Measurements from ENCODE around the gene GUCY2D. TPM values are rescaled to one million over a fixed set of nuclear protein-coding genes. Genes with fewer than 3 reads are reported as not detected.

The GUCY2D gene
- polyA plus RNA-seq, 1 donor from 2014 or later, result 0.07 TPM

DNA sequence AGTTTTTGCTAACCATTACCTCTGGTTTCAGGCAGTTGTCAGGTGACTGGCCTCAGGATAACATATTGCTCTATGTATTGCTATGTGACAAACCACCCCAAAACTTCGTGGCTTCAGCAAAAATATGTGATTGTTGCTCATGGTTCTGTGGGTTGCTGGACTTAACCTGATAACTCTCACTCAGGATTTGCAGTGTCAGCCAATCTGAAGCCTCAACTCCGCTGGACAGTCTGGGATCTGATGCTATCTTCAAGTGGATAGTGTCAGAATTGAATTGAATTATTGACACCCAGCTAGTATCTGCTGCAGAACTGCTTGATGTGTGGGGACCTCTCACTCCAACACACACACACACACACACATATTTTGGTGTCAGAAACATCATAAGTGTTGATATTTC, 34.7 kb upstream of the GUCY2D start:
- no peak for TF ChIP-seq RAD21 (conservative IDR thresholded peaks at IDR 0.05)
- TF ChIP-seq EZH2 (IDR thresholded peaks at IDR 0.05; ENCODE audit: borderline replicate concordance, insufficient read depth, low read length, poor library complexity, severe bottlenecking), result no peak
- TF ChIP-seq SMC3 (conservative IDR thresholded peaks at IDR 0.05; ENCODE audit: poor library complexity), result no peak
- TF ChIP-seq MXI1 (conservative IDR thresholded peaks at IDR 0.05; ENCODE audit: poor library complexity, severe bottlenecking), result no peak
- TF ChIP-seq CTCF (IDR thresholded peaks at IDR 0.05; ENCODE audit: poor library complexity, severe bottlenecking), result no peak
- TF ChIP-seq, protein P1, sequence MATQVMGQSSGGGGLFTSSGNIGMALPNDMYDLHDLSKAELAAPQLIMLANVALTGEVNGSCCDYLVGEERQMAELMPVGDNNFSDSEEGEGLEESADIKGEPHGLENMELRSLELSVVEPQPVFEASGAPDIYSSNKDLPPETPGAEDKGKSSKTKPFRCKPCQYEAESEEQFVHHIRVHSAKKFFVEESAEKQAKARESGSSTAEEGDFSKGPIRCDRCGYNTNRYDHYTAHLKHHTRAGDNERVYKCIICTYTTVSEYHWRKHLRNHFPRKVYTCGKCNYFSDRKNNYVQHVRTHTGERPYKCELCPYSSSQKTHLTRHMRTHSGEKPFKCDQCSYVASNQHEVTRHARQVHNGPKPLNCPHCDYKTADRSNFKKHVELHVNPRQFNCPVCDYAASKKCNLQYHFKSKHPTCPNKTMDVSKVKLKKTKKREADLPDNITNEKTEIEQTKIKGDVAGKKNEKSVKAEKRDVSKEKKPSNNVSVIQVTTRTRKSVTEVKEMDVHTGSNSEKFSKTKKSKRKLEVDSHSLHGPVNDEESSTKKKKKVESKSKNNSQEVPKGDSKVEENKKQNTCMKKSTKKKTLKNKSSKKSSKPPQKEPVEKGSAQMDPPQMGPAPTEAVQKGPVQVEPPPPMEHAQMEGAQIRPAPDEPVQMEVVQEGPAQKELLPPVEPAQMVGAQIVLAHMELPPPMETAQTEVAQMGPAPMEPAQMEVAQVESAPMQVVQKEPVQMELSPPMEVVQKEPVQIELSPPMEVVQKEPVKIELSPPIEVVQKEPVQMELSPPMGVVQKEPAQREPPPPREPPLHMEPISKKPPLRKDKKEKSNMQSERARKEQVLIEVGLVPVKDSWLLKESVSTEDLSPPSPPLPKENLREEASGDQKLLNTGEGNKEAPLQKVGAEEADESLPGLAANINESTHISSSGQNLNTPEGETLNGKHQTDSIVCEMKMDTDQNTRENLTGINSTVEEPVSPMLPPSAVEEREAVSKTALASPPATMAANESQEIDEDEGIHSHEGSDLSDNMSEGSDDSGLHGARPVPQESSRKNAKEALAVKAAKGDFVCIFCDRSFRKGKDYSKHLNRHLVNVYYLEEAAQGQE (IDR thresholded peaks at IDR 0.05; ENCODE audit: borderline replicate concordance), result no peak
- TF ChIP-seq POLR2AphosphoS5 (IDR thresholded peaks at IDR 0.05), result no peak
- TF ChIP-seq TAF1 (IDR thresholded peaks at IDR 0.05; ENCODE audit: low read depth), result no peak
- TF ChIP-seq EP300 (conservative IDR thresholded peaks at IDR 0.05; ENCODE audit: poor library complexity, severe bottlenecking), result no peak
- no peaks in the 10 kb centered on the region for H3K9me2 ChIP-seq (ENCODE audit: insufficient read depth, low read length)
- no peak overlapping the region for H2AFZ ChIP-seq (ENCODE audit: low read depth, low read length)
- no peaks in the 10 kb centered on the region for H3K36me3 ChIP-seq (ENCODE audit: insufficient read depth, low read length)
- H3K27ac ChIP-seq (ENCODE audit: low read length), result no peak overlapping the region
- H3F3A ChIP-seq (ENCODE audit: insufficient read depth, low read length, poor library complexity, severe bottlenecking), result no peaks in the 10 kb centered on the region
- no peaks in the 10 kb centered on the region for H4K20me1 ChIP-seq (ENCODE audit: insufficient read depth)
- no peak overlapping the region for H3K9ac ChIP-seq (ENCODE audit: low read length)
- H3K27me3 ChIP-seq (ENCODE audit: insufficient read depth, low read depth, low read length), result no peaks in the 10 kb centered on the region
- no peaks in the 10 kb centered on the region for H3K9me3 ChIP-seq (ENCODE audit: low read length)
- H3K4me2 ChIP-seq (ENCODE audit: low read length), result no peak overlapping the region
- no peak overlapping the region for H3K4me3 ChIP-seq (ENCODE audit: low read length)
- H3K79me2 ChIP-seq (replicated peaks; ENCODE audit: insufficient read depth, low read length), result no peaks in the 10 kb centered on the region

DNA sequence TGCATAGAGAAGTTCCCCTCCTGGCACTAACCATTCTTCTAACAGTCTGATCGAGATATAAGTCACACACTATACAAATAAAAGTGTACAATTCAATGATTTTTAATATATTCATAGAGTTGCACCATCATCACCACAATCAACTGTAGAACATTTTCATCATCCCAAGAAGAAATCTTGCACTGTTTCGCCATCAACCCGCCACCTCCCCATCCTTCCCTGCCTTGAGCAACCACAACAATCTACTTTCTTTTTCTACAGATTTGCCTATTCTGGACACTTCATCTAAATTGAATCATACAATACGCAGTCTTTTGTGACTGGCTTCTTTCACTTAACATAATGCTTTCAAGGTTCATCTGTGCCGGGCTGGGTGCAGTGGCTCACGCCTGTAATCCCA, 33.0 kb upstream of the GUCY2D start:
- Histone ChIP-seq H3K79me2 (replicated peaks; ENCODE audit: insufficient read depth, low read length) (no peaks in the 10 kb centered on the region), H3K9me2 (ENCODE audit: insufficient read depth, low read length) (no peaks in the 10 kb centered on the region), H3K9me3 (ENCODE audit: low read length) (no peaks in the 10 kb centered on the region), H3K4me3 (ENCODE audit: low read length) (no peak overlapping the region), H3F3A (ENCODE audit: insufficient read depth, low read length, poor library complexity, severe bottlenecking) (no peaks in the 10 kb centered on the region), H3K4me2 (ENCODE audit: low read length) (no peak overlapping the region), H3K27ac (ENCODE audit: low read length) (no peak overlapping the region), H2AFZ (ENCODE audit: low read depth, low read length) (no peak overlapping the region), H3K27me3 (ENCODE audit: insufficient read depth, low read depth, low read length) (no peaks in the 10 kb centered on the region), H3K9ac (ENCODE audit: low read length) (no peak overlapping the region), H3K36me3 (ENCODE audit: insufficient read depth, low read length) (no peaks in the 10 kb centered on the region), H4K20me1 (ENCODE audit: insufficient read depth) (no peaks in the 10 kb centered on the region)
- no peak for TF ChIP-seq TAF1 (IDR thresholded peaks at IDR 0.05; ENCODE audit: low read depth)
- TF ChIP-seq EP300 (conservative IDR thresholded peaks at IDR 0.05; ENCODE audit: poor library complexity, severe bottlenecking), result no peak
- no peak for TF ChIP-seq POLR2AphosphoS5 (IDR thresholded peaks at IDR 0.05)
- TF ChIP-seq RAD21 (conservative IDR thresholded peaks at IDR 0.05), result no peak
- no peak for TF ChIP-seq EZH2 (IDR thresholded peaks at IDR 0.05; ENCODE audit: borderline replicate concordance, insufficient read depth, low read length, poor library complexity, severe bottlenecking)
- TF ChIP-seq MXI1 (conservative IDR thresholded peaks at IDR 0.05; ENCODE audit: poor library complexity, severe bottlenecking), result no peak
- TF ChIP-seq, protein P1 (IDR thresholded peaks at IDR 0.05; ENCODE audit: borderline replicate concordance), result no peak

Measured in neural cell (in vitro differentiated cells).